Pulmonary artery endothelial cell (primary cell): ENCODE results near the gene ANGEL1. TPM values are rescaled to one million over a fixed set of nuclear protein-coding genes. Genes with fewer than 3 reads are reported as not detected.

ENCODE experiments used
- DNase-seq: peaks from one replicate; pipeline ENCODE4 v3.0.0-alpha.2; 2011; ENCODE audit warnings: low read depth, low spot score
- total RNA-seq: library from RNA; depleted of rRNA; stranded (reverse); fragments of >200 nt; gene quantifications from 2 replicates; pipeline ENCODE4 v1.2.3, GENCODE V29; 2014

ANGEL1 gene
- total RNA-seq, 1 donor from 2014 or later, result 8.8 TPM

DNA sequence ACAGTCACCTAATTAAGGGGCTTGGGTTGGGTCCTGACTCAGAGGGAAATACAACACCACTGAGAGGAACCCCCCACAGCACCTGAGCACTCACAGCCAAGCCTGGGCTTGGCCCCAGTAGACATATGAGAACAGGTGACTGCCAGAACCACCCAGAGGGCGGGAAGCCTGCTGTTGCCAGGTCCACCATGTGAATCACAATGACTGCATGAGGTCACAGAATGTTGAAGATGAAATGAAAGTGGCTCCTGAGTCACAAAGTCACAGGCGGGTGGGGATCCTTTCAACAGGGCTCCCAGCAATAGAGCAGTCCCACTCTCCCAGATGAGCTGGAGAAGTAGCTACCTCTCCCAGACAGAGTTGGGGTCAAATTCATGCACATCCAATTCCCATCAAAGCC lies 13.4 kb upstream of the ANGEL1 start, which contains the start of gene LRRC74A:
TSS of gene LRRC74A (plus strand) at position 287 of the 400 bp plus-strand sequence. CDS start 290 bp downstream, outside the sequence.
- DNase-seq, result no peak

DNA sequence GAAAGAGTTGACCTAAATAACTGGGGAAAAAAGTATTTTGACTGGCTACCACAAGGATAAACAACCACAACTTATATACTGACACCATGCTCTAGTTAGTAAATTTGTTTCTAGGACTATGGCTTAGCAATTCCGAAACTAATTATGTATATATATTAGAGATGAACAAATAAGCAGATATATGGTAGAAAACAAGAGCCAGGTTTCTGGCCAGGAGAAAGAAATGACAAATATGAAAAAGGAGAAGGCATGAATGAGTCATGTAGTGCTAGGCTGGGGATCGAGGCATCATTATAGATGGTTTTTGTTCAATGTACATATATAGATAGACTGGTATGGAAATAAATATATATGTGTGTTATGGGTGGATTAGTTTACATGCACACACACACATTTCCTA lies 8.0 kb upstream of the ANGEL1 start:
- DNase-seq, result no peak

DNA sequence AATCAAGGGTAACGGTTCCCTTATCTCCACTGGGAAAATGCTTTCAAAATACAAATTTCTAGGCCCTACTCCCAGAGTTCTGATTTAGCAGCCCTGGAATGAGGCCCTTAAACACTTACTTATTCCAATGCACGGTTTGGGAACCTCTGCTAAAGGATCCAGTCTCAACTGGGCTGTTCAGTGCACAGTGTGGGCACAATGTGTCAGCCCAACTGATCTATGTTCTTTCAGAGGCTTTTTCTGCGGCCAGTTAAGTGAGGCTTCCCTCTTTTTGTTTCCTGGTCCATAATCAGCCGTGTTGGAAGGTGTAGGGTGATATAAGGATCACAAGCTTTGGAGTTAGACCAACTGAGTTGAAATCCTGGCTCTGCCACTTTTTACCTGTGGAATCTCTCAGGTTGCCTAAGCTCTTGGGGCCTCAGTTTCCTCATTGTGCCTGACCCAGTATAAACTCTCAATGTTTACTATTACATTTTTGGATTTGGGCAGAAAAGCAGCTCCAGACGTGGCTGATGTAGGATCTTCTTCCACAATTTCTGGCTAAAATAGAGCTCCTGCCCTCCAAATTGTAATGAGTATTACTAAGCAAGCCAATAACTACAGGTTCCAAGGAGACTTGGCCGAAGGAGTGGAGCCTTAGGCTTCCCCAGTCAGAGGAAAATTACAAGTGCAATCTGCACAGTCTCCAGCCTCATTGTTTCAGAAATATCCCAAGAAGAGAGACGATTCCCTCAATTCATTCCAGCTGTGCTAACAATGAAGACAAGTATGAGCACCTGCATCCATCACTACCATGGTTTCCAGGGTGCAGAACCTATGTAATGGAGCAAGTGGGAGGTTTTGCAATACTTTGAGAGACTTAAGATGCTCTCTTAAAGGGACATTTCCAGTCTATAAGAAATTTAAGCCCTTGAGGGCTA lies 2.3 kb upstream of the ANGEL1 start:
- DNase-seq, result no peak

DNA sequence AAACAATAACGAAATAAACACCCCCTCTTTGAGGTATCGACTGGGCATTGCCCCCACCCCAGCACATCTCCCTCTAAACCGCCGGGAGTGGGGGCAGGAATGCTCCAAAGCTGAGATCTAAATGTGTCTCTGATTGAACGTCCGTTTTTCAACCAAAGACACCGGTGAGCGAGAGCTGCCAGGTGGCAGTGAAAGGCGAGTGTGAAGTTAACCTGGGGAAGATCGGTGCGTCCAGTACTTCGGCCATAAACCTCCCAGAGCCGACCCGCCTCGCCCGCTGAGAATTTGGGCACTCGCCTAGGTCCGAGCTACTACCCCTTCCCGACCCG lies 625 bp downstream of the ANGEL1 start:
- no peak for DNase-seq

DNA sequence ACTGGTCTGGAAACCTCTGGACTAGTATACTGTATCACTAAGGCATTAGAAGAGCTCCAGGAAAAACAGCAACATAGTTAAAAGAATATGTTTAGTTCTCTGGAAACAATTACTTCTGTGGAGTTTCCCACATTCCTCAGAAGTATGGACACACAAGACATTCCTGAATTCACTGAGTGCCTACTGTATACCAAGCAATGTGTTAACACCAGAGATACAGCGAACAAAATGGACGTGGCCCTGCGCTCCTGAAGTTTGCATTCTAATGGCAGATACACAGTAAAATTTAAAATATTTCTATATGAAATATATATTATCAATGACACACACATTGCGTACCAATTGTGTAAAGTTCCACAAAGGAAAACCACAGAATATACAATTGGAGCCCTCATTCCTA lies 1.1 kb downstream of the ANGEL1 start:
- no peak for DNase-seq

DNA sequence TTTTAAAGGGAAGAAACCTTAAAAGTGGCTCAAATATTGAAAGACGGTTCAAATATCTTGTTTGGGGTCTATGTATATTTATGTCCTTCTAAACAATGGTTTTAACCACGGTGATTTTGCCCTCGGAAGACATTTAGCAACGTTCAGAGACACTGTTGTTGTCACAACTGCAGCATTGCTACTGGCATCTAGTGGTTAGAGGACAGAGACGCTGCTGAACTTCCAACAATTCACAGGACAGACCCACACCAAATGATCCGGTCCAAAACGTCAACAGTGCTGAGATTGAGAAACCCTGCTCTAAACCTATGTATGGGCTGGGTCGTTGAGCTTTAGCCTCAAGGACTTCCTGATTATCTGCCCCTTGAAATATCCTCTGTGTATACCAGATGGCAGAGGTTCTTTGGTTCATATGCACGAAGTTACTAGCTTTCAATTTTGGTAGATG lies 1.7 kb downstream of the ANGEL1 start:
- DNase-seq, result no peak

DNA sequence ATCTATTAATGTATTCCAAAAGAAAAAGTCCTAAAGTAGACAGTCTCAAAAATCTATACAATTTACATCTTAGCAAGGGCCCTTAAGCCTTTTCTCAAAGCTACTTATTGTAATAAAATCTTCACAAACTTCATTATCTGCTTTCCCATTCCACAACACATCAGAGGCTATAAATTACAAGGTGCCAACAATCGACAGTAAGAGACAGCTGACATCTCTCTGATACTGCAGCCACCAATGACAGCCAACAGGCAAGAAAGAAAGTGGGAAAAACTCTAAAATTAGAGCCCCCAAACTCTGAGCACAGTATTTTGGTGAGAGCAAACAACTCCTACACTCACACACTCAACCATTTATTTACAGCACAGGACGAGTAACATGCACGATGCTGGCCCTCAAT lies 2.2 kb downstream of the ANGEL1 start:
- no peak for DNase-seq

DNA sequence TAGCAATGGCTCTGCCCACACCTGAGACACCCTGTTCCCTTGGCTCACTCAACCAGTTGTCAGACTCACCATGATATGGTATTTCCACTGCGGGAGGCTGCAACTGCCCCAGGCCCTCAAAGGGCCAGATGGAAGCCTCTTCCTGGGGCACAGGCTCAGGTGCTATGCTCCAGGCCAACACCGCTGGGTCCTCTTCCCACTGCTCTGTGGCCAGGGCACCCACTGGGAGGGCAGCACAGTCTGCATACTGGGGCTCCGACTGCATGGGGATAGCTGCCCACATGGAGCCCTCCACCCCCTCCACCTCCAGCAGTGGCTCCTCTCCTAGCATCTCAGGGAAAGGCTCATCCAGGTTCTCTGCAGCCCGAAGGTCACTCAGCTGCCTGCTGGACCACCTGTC lies 3.7 kb downstream of the ANGEL1 start:
- DNase-seq, result no peak

DNA sequence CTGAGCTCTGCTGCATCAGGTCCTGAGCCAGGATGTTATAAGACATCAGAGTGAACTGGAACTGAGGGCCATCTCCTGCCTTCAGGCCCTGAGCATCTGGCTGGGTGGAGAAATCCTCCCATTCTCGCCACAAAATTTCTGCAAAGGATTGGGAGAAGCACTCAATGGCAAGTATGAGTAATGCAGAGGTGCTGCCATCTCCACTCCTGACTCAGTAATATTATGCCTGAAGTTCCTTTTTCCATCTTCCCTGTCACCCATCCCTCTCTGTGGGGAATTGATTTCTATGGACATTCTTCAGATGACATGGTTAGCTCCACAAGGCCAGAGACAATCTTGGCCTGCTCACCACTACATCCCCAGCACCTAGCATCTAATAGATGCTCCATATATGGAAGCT lies 4.7 kb downstream of the ANGEL1 start:
- DNase-seq, result no peak

DNA sequence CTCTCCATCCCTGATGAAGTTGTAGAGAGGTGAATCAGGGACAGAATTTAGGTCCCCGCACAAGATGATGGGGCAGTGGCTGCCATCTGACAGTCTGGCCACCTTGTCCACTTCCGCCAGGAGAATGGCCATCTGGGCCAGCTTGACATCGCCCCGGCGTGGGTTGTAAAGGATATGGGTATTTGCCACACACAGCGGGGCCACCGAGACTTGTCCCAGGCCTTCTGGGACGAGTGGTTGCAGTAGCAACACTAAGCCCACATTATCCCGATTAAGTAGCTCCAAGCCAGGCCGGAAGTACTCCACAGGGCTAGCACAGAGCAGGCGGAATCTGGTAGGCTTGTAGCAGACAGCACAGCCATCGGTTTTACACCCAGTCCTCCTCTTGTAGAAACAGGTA lies 6.2 kb downstream of the ANGEL1 start:
- DNase-seq, result no peak

DNA sequence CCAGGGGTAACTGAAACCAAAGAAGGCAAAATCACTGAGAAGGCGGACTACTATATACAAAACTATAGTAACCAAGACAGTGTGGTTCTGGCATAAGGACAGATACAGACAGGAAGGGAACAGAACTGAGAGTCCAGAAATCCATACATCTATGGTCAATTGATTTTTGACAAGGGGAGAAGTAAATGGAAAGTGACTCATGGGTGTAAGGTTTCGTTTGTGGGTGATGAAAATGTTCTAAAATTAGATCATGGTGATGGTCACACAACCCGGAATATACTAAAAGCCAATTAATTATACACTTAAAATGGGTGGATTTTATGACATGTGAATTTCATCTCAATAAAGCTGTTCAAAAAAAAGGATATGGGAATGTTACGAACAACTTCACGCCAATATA lies 18.7 kb downstream of the ANGEL1 start:
- no peak for DNase-seq

DNA sequence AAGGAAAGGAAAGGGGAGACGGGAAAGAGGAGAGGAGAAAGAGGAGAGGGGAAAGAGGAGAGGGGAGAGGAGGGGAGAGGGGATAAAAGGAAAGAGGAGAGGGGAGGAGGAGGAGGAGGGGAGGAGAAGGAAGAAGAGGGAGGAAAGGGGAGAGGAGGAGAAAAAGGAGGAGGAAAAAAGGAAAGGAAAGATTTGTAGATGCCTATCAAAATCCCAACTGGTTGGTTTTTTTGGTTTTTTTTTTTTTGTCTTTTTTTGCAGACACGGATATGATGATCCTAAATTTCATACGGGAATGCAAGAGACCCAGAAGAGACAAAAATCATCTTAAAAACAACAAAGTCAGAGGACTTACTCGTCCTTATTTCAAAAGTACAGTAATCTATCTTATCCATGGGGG lies 19.4 kb downstream of the ANGEL1 start:
- DNase-seq, result no peak

DNA sequence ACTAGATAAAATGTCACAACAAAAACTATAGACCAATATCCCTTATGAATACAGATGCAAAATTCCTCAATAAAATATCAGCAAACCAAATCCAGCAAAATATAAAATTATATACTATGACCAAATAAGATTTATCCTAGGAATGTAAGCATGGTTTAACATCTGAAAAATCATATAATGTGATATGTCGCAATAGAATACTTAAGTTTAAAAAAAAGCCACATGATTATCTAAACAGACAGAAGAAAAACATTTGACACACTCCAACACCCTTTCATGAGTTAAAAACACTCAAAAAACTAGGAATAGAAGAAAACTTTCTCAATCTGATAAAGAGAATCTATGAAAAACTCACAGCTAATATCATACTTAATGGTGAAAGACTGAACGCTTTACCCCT lies 20.3 kb downstream of the ANGEL1 start:
- no peak for DNase-seq

DNA sequence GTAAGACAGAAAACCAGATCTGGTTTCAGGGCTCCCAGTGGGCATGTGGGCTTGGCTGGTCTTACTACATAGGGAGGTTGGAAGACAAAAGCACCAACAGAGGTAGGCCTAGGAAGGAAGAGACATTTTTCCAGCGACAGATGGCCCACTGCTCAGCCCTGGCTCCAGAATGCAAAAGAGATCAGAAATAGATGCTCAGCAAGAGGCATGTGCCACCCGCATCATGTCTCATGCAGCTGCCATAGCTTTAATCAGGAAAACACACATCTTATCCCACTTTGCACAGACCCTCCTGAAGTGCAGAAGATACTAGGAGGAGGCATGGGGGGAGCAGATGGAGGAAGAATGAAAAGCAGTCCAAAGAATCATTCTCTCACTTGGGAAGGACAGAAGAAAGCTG lies 26.1 kb downstream of the ANGEL1 start:
- no peak for DNase-seq

DNA sequence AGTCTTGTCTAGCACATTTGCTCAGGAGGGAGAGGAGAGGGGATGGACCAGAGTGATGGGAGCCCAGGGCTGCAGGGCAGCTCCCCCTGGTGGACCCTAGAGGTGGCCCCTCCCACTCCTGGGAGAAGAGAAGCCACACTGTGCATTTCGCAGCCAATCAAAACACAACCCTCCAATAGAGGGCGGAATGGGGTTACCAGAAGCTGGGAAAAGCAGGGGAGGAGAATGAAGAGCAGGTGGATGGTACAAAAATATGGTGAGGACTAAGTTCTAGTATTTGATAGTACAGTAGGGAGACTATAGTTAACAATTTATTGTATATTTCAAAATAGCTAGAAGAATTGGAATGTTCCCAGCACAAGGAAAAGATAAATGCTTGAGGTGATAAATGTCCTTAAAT lies 27.8 kb downstream of the ANGEL1 start:
- DNase-seq, result peak; percentile 58

DNA sequence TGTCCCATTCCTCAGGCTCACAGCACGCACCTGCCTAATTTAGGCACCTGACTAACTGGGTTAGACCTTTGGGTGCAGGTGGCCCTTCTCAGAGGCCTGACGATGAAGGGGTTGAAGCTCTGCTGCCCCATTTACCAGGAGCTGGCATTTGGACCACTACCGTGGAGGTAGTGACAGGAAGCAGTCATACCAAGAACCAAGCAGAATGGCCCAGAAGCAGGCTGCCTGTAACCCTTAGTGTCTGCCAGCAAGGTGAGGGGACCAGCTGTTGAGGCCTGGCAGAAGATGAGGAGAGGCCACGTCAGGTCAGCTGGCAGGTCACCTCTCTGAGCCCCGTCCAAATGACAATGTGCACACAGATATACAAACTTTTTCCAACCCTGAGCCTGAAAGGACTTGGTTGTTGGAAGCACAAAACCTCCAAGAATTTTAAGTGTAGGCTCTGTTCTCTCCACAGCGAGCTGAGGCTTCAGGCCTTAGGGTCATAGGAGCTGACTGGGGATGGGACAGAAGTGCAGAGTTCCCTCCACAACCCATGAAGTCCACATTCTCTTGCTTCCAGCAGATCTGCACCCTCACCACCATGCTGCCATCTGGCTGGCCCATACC lies 28.3 kb downstream of the ANGEL1 start:
- DNase-seq, result no peak

DNA sequence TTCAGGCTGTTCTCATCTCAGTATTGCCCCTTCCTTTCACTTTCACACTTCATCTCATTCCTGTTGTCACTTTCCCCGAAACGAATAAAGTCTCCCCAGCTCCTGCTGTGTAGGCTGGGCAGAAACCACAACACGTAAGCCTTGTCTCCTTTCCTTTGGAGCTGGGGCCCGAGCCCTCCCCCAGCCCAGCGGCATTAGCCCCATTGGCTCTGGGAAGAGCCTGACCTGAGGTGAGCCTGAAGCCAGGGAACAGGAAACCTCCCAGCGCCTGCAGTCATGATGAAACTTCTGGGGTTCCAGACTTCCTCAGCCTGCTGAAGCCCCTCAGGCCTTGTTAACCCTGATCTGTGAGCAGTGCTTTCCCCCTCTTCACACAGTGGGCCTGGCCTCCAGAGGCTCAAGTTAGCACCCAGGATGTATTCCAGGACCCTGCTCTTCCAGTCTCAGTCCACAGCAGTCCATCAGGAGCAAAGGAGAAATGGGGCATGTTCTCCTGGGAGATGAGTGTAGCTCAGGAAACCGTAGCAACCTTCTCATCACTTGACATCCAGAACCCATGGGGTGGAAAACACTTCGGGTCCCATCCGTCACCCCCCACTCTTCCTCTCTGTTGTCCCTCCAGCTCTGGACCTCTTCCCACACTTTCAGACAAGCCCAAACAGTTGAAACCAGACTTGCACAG lies 29.7 kb downstream of the ANGEL1 start:
- DNase-seq, result no peak

DNA sequence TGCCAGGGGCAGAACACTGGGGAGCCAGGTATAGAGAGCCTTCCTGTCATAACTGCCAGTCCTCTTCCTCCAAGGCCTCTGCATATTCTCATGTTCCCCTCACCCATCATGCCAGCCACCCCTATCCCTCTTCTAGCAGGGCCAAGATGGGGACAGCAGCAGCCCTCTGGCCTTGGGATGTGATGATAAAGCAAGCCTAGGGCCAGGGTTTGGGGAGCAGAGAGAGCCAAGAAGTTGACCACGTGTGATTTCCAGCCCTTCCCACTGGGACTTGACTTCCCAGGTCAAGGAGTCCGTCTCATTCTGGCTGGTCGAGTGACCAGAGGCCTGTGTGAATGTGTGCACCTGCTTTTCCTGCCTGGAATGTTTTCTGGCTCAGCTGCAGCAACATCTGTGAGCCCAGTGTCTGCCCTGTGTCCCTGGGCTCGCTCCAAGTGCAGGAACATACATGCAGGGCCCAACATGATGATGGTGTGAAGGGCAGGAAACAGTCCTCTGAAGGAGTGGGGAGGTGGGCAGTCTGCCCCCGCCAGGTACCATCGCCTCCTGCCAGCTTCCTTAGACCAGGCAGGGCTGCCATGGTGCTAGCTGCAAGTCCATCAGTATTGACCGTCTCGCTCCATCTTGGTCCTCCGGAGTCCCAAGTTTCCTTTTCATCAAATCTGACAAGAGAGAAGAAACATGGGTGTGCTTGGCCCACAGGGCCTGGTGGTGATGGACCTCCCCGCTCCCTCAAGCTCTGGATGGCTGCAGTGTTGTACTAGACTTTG lies 30.4 kb downstream of the ANGEL1 start:
- DNase-seq, result no peak

DNA sequence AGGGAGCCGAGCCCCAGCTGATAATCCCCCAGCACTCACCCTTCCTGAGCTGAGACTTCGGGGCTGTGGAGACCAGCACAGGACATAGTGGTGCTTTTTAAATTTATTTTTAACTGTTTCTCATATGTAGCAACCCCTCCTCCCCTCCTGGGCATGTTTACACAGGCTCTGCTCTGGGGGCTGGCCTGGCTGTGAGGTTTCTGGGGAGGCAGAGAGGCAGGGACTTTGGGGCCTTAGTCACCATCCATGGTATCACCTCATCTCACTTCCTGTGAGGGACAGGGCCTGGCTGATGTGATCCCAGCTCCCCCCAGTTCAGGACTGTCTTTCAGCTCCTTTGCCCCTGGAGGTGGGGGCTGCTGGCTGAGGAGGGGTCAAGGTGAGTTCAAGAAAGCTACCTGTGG lies 31.0 kb downstream of the ANGEL1 start:
- DNase-seq, result no peak

DNA sequence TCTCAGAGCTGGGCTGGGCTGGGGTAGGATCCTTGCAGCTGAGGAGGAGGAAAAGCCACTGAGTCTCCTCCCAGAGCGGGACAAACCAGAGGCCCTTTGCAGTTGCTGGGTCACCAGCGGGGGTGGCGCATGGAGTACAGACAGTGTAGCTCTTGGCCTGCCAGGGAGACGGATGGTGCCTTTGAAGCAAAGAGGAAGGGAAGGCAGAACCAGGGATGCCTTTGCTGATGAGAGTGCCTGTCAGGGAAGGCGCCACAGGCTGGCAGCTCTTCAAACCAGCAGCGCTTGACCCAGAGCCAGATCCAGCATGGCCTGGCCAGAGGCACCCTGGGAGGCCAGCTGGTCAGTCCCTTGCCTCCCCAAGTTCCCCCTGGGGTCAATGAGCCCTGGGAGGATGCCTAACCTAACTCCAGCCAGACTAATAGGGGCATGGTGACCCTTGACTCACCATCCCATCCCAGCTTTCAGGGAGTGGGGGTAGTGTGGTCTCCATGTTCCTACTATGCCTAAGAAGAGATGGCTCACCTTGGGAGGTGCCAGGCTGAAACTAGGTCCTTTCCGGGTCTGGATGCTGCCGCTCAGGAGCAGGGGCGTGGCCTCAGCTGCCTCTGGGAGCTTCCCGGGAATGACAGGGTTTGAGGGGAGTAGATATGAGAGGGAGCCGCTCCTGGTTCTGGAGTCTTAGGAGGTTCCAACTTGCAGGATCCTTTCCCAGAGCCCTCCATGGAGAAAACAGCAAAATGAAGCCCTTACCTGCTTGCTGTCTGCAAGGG lies 31.6 kb downstream of the ANGEL1 start:
- no peak for DNase-seq

DNA sequence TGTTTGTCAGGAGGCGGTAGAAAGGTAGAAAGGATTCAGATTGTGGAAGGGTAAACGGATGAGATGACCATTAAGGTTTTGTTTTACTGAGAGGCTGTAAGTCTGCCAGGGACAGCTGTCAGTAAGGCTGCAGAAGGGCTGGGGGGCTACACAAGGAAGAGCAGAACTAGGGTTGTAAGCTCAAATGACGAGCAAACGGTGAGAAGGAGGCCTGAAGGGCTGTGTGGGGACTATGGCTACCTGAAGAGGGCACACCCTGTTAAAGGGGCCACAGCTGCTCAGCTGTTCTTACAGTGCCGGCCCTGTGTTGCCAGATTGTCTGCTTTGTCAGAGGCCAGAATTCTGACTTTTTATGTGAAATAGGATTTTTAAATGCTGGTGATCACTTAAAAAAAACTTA lies 32.3 kb downstream of the ANGEL1 start:
- DNase-seq, result no peak
